HuH-7 (cell line): Measurements from ENCODE around the gene POLR2L.

Source experiments
- DNase-seq: peaks from one replicate; pipeline ENCODE4 v3.0.0; 2011; ENCODE audit warnings: low spot score

The POLR2L gene

DNA sequence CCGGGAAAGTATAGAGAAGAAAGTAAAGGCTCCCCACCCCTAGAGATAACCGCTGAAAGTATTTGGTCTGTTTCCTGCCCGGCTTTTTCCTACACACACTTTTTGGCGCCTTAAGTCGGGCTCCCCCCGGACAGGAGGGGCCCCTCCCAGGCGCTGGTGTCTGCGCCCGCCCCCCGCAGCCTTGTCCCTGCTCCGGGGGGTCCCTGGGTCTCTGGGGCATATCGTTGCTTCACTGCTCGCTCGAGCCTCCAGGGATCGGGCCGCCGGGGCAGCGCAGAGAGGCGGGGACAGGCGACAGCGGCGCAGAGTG, 15.5 kb downstream of the POLR2L start:
- no peak for DNase-seq

DNA sequence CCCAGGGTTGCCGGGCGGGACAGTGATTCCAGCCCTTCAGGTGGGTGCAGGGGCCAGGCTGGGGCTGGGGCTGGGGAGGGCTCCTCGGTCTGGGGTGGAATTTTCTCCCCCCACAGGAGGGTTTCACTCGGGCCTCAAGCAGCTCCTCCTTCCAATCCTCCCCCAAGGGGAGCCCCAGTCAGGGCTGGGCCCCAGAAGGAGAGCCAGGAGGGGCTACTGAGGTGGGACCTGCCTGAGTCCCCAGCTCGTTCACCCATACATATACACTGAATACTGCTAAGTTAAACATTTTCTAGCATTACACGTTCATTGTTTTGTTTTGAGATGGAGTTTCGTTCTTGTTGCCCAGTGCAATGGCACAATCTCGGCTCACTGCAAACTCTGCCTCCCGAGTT, 16.1 kb downstream of the POLR2L start:
- DNase-seq, result no peak

DNA sequence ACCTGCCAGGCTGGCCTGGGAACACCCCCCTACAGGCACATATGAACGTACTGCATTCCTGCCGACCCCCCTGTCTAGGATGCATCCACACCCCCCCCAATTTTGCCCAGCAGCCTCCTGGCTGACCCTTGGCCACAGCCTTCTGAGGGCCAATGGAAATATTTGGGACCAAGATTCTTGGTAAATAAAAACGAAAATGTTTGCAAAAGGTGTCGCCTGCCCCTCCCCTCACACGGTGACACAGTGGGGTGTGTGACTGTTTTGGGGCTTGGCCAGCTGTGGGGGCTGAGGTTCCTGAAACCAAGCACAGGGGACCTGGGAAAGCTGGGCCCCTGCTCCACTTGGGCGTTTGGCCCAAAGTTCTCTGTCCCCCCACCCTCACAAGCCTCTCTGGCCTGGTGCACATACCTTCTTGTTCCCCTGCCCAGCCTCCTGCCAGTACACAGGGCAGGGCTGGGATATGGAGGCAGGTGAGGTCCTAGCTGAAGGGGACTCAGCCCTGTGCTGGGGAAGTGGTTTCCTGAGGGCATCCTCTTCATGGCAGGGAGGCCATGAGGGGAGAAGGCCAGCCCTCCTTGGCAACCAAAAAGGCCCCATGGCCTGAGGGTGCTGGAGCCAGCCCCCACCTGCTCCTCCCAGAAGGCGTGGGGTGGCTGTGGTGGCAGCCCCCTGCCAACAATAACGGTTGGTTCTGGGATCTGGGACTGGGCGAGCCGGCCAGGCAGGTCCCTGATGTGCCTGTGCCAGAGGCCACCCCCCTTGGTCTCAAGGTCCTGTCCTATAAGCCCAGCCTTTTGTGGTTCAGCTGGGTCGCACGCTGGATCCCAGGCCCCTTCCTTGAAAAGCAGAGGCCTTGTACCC, 16.7 kb downstream of the POLR2L start:
- DNase-seq, result no peak

DNA sequence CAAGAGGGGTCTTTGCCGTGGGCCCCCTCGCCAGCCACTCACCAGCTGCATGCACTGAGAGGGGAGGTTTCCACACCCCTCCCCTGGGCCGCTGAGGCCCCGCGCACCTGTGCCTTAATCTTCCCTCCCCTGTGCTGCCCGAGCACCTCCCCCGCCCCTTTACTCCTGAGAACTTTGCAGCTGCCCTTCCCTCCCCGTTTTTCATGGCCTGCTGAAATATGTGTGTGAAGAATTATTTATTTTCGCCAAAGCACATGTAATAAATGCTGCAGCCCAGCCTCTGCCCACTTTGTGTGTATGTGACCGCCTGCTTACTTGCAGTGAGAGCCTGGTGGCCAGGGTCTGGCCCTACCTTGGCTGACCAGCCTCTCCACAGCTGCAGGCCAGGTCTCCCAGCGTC, 17.4 kb downstream of the POLR2L start:
- DNase-seq, result no peak

DNA sequence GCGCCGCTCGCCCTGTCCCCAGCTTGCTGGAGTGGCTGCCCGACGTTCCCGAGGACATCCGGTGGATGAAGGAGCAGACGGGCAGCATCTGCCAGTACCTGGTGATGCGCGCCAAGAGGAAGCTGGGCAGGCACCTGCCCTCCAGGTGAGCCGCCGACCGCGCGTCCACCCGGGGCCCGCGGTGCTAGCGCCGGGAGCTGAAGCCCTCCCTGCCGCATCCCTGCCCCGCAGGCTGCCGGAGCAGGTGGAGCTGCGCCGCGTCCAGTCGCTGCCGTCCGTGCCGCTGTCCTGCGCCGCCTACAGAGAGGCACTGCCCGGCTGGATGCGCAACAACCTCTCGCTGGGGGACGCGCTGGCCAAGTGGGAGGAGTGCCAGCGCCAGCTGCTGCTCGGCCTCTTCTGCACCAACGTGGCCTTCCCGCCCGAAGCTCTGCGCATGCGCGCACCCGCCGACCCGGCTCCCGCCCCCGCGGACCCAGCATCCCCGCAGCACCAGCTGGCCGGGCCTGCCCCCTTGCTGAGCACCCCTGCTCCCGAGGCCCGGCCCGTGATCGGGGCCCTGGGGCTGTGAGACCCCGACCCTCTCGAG, 17.9 kb downstream of the POLR2L start:
- no peak for DNase-seq

DNA sequence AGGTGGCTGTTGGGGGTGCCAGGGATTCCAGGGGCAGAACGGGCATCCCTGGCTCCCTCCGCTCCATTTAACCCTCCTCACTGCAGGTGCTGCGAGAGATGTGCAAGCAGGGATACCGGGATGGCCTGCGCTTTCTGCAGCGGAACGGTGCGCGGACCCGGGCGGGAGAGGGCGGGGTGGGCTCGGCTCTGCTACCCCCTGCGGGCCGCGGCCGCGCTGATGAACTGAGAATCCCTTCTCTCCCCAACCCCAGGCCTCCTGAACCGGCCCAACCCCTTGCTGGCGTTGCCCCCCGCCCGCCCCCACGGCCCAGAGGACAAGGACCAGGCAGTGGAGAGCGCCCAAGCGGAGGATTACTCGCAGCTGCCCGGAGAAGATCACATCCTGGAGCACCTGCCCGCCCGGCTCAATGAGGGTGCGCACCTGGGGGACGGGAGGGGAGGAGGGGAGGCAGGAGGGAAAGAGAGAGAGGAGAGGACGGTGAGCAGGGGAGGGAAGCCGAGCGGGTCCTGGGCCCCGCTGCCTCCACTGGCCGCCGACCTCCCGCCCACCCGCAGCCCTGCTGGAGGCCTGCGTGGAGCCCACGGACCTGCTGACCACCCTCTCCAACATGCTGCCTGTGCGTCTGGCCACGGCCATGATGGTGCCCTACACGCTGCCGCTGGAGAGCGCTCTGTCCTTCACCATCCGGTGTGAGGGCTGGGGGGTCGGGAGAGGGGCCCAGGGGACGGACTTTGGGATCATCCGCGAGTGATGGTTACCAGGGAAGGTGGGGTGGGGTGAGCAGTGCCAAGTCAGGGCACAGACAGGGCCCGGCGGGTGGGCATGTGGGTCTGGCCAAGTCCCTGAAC, 18.7 kb downstream of the POLR2L start:
- DNase-seq, result no peak

DNA sequence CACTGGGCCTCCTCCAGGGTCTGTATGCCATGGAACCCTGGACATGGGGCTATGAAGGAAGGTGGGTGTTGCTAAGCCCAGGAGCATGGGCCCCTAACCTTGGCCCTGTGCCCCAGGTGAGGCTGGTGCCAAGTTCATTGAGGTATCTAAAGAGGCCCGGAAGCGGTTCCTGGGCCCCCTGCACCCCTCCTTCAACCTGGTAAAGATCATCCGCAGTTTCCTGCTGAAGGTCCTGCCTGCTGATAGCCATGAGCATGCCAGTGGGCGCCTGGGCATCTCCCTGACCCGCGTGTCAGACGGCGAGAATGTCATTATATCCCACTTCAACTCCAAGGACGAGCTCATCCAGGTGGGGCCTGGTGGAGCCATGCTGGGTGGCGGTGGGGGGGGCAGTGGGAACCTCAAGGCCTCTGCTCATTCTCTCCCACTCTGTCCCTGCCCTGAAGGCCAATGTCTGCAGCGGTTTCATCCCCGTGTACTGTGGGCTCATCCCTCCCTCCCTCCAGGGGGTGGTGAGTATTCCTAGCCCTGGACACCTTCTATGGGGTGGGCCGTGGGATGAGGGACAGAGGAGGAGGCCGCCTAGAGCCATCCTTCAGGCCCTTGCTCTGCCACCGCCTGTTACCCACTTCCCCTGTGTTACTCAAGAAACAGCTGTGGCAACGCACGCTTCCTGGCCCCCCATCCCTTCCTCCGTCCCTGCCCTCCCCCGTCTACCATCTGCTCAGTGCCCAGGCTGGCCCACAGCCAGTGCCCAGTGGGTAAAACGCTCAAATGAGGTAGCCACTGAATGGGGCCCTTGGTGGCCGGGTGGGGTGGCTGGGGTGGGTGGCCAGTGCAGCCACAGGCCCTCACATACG, 20.6 kb downstream of the POLR2L start:
- no peak for DNase-seq

DNA sequence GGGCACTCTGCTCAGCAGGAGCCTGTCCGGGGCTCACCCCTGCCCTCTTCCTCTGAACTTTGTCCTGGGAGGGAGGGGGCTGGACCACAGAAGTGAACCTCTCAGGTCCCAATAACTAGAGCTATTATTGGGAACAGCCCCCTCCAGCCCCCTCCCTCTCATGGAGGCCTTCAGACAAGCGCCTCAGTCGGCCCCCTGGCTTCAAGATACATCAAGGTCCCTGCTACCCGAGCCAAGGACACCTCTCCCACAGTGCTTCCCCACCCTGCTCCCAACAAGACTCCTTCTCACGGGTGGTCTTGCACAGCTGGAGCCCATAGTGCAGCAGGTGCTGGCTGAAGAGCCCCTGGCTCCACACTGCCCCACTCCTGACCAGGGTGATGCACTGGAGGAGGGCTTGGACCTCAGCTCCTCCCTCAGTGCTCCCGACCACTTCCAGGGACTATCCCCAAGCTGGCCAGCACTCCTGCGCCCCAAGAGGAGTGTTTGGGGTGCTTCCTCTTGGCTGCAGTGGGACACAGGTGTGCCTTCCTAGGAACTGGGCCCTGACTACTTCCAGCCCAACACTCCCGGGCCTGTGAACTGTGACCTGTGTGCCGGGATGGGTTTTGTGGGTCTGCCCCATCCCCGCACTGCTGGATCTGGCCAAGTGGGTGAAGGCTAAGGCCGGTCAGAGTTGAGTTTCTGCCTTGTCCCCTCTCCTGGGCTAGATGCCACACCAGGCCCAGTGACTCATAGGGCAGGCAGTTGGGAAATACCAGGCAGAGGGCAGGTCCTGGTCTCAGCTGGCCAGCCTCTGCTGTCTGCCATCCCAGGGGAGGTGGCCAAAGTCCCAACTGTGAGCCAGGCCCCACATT, 21.4 kb downstream of the POLR2L start:
- DNase-seq, result no peak

DNA sequence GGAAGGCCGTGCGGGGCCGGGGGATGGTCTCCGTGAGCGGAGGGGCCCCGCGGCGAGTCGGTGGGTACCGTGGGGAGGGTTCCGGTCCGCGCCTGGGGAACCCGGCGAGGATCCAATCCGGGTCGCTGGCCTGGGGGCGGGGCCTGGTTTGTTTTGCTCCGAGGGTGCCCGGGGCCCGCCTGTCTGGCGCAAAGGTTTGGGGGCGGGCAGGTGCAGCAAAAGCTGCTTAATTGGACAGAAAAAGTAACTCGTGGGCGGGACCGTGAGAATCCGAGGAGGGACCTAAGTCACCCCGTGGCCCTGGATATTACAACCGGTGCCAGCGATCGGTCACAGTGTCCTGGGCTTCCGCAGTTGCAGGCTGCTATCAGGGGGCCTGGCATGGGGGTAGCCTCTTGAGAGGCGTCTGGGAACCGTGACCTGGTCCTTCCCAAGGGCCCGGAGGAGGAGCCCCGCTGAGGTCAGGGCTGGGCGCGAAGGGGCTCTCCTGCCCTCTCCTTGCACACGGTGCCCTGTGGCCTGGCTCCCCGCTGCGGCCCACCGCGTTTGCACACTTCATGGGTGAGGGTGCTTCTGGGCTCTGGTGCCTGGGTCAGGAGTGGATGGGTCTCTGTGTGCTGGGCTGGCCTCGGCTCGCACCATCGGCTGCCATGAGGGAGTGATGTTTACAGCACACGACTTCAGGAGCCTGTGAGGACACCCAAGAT, 22.2 kb downstream of the POLR2L start:
- peak; percentile 81 for DNase-seq

DNA sequence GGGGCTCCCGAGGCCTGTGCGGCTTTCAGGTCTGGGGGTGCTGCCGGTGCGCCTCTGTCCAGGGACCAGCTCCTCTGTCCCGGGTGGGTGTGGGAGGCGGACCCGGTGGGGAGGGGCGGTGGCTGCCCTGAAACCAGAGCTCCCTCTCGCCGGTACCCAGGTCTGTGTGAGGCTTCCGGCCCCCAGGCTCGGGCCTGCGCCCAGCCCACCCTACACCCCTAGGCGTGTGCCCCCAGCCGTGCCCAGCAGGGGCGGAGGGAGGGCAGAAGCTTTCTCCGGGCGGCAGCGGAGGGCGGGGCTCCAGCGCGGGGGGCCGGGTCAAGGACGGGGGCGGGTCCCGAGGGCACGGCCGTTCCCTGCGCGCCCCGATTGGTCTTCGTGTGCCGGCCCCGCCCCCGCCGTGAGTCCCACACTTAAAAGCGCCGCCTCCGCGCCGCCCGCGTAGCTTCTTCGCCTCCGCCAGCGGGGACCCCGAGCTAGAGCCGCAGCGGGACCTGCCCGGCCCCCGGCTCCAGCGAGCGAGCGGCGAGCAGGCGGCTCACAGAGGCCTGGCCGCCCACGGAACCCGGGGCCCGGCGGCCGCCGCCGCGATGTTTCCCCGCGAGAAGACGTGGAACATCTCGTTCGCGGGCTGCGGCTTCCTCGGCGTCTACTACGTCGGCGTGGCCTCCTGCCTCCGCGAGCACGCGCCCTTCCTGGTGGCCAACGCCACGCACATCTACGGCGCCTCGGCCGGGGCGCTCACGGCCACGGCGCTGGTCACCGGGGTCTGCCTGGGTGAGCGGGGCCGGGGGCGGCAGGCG, 23.0 kb downstream of the POLR2L start:
- DNase-seq, result peak; percentile 88

DNA sequence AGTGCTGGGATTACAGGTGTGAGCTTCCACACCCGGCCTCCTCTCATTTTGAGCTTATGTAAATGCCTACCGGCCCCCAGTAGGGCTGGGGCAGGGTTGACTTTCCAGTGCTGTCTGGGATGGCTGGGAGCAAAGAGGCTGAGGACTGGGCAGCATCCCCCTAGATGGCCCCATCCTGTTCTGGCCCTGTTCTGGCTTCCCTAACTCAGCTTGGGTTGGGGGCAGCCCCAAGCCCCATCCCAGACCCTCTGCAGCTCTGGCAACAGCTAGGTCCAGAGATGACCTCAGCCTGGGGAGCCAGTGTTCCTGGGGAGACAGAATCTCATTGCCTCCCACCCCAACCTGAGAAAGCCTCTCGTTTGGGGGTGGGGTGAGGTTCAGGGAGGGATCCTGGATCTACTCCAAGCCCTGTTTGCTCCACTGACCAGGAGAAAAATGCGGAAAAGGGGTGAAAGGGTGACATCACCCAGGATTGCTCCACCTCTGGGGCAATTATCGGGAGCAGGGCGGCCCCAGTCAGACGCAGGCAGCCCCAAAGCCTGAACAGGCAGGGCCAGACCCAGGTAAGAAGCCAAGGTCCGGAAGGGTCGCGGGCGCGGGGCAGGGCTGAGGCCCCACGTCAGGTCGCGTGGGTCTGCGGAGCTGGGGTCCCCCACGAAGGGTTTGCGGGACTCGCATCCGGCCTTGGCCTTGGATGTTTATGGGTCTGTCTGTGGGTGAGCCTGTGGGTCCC, 23.8 kb downstream of the POLR2L start, which contains the start of gene PNPLA2:
PNPLA2 (plus strand) TSS at position 519 of the 733 bp plus-strand sequence. CDS start 805 bp downstream, outside the sequence.
- no peak for DNase-seq

DNA sequence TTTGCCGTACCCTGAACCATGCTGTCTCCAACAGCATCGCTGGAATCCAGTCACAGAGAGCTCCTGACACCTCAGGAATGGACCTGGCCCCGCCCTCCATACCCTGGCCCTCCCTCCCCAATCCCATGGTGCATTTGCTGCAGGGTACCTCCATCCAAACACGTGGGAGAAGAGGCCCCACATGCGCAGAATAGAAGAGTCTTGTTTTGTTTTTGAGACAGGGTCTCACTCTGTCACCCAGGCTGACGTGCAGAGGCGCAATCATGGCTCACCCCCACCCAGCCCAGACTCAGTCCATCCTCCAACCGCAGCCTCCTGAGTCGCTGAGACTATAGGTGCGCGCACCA, 25.9 kb downstream of the POLR2L start:
- DNase-seq, result no peak

DNA sequence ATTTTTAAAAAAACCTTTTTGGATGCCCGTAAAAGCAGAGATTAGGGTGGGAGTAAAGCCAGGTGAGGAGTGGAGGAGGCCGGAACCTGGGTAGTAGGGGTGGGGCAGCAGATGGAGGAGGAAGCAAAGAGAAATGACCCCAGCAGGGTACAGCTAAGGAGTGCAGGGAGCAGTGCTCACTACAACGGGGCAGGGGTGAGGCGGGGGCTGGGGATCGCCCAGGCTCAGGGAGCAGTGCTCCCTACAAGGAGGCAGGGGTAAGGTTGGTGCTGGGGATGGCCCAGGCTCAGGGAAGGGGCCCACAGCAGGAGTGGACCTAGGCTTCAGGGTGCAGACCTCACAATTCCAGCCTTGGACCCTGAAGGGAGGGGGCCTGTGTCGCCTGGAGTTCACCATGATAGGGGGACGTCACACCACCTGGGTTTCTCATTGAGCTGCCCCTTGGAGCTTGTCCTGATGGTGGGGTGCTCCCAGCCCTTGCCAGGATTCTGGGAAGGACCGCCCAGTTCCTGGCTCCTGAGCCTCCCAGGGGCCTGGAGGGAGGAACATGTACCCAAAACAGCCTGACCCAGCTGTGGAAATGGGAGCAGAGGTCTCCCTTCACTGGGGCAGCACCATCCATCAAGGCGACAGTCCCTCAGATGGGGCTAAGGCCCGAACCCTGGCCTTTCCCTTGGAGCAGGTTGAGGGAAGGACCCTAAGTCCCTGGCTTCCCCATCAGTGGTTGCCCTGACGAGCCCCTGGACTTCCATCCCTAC, 26.5 kb downstream of the POLR2L start:
- DNase-seq, result no peak

DNA sequence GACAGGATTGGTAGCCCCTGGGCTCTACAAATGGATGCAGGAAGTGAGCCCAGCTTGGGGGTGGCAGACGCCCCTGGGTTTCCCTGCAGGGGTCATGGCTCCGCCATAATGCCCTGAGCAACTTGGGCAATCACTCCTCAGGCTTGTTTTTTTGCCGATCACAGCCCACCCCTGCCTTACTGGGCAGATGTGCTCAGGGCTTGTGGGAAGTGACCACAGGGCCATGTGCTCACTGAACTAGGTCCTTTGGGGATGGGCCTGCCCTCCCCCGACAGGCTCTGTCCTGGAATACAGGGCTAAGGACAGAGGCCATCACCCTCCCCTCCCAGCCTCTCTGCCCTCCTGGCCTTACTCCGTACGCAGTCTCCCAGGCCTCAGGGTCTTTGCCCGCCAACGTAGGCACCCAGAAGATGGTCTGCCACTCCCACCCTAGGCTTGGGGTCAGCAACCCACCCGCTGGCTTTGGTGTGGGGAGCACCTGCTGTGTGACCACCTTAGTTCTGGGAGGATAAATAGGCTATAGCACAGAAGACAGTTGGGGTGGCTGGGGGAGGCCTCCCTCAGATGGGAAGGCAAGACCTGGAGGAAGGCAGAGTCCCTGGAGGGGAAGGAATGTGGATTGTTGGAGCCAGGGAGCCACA, 28.8 kb downstream of the POLR2L start:
- DNase-seq, result no peak

DNA sequence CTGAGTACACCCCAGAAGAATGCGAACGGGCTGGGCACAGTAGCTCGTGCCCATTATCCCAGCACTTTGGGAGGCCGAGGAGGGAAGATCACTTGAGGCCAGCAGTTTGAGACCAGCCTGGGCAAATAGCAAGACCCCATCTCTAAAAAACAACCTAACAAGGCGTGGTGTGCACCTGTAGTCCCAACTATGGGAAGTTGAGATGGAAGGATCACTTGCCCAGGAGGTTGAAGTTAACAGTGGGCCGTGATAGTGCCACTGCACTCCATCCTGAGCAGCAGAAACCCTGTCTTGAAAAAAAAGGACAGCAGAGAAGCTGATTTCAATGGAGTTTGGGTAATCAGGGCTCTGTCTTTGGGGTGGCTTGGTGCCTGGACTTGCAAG, 29.3 kb downstream of the POLR2L start:
- no peak for DNase-seq

DNA sequence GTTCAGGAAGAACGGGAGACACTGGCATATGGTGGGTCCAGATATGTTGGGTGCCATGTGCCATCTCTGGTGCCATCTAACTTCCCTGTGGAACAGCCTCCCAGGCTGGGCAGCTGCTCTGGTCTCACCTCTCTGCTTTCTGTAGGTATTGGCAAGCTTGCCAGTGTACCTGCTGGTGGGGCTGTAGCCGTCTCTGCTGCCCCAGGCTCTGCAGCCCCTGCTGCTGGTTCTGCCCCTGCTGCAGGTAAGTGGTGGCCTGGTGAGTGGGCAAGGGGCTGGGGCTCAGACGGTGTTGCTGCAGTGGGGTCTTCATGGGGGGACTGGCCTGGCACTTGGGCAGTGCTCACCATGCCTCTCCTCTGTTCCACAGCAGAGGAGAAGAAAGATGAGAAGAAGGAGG, 29.9 kb downstream of the POLR2L start:
- no peak for DNase-seq

DNA sequence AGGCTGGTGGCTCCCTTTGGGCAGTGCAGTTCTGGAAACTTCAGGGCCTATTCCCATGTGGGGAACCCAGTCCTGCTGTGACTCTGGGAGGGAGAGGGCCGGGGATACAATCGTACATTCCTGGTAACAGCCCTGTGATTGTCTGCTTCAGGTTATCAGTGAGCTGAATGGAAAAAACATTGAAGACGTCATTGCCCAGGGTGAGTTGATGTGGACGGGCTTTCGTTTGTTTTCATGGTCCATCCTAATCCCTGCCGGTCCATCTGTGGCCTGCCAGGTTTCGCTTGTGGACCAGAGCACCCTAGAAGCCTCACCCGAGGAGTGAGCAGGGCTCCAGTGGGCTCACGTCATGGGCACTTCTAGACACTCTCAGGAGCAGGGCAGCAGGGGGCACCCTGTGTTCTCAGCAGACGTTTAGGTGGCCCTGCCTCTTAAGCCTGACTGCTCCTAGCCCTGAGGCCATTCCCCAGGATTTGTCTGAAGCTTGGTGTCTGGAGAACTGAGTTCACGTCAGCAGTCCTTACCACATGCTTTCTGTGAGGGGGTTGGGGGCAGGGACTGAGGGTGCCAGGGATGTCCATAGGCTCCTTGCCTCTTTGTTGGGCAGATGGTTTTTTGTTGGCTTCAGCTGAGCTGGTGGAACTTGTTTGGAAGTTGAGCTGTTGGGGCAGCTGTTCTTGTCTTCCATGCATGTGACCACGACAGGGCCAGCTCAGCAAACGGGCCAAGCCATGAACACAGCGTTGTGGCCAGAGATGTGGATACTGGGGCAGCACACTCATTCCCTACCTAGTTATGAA, 30.7 kb downstream of the POLR2L start:
- no peak for DNase-seq
